ENCODE data around the gene IL24.

GRCh38 chr1:206951318-206952100 lies 54.3 kb downstream of the IL24 start:
- TF ChIP-seq CTCF (IDR thresholded peaks at IDR 0.05) (no peak), RAD21 (conservative IDR thresholded peaks at IDR 0.05 in 1 of 2, IDR thresholded peaks at IDR 0.05 in 1 of 2) (no peak), POLR2A (IDR thresholded peaks at IDR 0.05; ENCODE audit: low read length) (no peak), MAZ (IDR thresholded peaks at IDR 0.05; ENCODE audit: borderline replicate concordance, low read depth, low read length) (no peak), ZC3H11A (IDR thresholded peaks at IDR 0.05) (no peak), SREBF2 (IDR thresholded peaks at IDR 0.05) (no peak), GATA3 (IDR thresholded peaks at IDR 0.05; ENCODE audit: borderline replicate concordance) (no peak), KDM1A (IDR thresholded peaks at IDR 0.05; ENCODE audit: low read depth) (no peak), USF2 (IDR thresholded peaks at IDR 0.05) (no peak), FOSB (CRISPR knock-in tag; IDR thresholded peaks at IDR 0.05) (no peak), RCOR1 (IDR thresholded peaks at IDR 0.05; ENCODE audit: low read depth, low read length) (no peak), MAFK (IDR thresholded peaks at IDR 0.05; ENCODE audit: partially characterized antibody) (no peak), HDAC2 (IDR thresholded peaks at IDR 0.05) (no peak), EHMT2 (IDR thresholded peaks at IDR 0.05; ENCODE audit: low read depth) (no peak)
